Upper lobe of right lung (tissue), 1 donor: ENCODE results near the gene MED15. TPM values are rescaled to one million over a fixed set of nuclear protein-coding genes. Genes with fewer than 3 reads are reported as not detected.
"Not testable (repeated sequence)": the region's sequence is repeated elsewhere in the genome, so short reads cannot be mapped to it uniquely, and the experiment has no call there.

ENCODE experiments used
- ATAC-seq: fragments of 200-7000 bp; cut with Tn5 transposase; one replicate; pipeline ENCODE4 v1.9.1; 2020; ENCODE audit warnings: mild to moderate bottlenecking, moderate library complexity
- DNase-seq: peaks from one replicate; pipeline ENCODE4 v3.0.0-alpha.2; 2020
- H3K27ac ChIP-seq: fragments of 200-600 bp; one replicate; pipeline ENCODE4 v1.8.0; 2022
- H3K27me3 ChIP-seq: fragments of 200-600 bp; one replicate; pipeline ENCODE4 v1.8.0; 2022; ENCODE audit warnings: mild to moderate bottlenecking
- H3K36me3 ChIP-seq: fragments of 200-600 bp; one replicate; pipeline ENCODE4 v1.8.0; 2022
- H3K4me1 ChIP-seq: fragments of 200-600 bp; one replicate; pipeline ENCODE4 v1.8.0; 2022
- H3K4me3 ChIP-seq: fragments of 200-600 bp; one replicate; pipeline ENCODE4 v1.8.0; 2022; ENCODE audit warnings: mild to moderate bottlenecking
- H3K9me3 ChIP-seq: fragments of 200-600 bp; one replicate; pipeline ENCODE4 v1.8.0; 2022
- CTCF ChIP-seq: fragments of 200-600 bp; IDR thresholded peaks from one replicate; pipeline ENCODE4 v1.8.0; 2022; ENCODE audit warnings: antibody characterized with exemption
- intact Hi-C: fragments of 100-400 bp; cut with DNase I; formaldehyde crosslinking; loops from one replicate; pipeline ENCODE4 v1.11.0; 2022
- total RNA-seq: library from RNA; stranded (reverse); fragmentation: NEBNext Ultra II Directional; extraction: Animal tissue kit (Norgen Biotek cat#: 25700); gene quantifications from one replicate; pipeline ENCODE4 v1.2.1, GENCODE V29; 2021
- donor health status: DM: no; HTN: yes; CAD: no; lungs with severe emphysema.

The MED15 gene
- total RNA-seq, 1 donor from 2014 or later: 96.9 TPM

- Histone ChIP-seq H3K4me3 (peak overlapping the region; percentile 90), H3K27me3 (no peaks in the 10 kb centered on the region), H3K4me1 (peaks cover 30% of the 10 kb centered on the region), H3K27ac (peak overlapping the region; percentile 94), H3K9me3 (no peaks in the 10 kb centered on the region), H3K36me3 (no peaks in the 10 kb centered on the region)
- ATAC-seq (no peak), DNase-seq (no peak)
- TF ChIP-seq CTCF: no peak
- intact Hi-C loops: no loop called here
Observed at GRCh38 chr22:20506543-20507252, 712 bp upstream of the MED15 start.

GRCh38 chr22:20508067-20508755 is 801 bp downstream of the MED15 start:
- intact Hi-C loops, DNase-seq, H3K9me3 ChIP-seq, H3K27me3 ChIP-seq, ATAC-seq, H3K36me3 ChIP-seq: not testable (repeated sequence)
- Histone ChIP-seq H3K4me1 (peaks cover 35% of the 10 kb centered on the region), H3K27ac (peak overlapping the region; percentile 94), H3K4me3 (peak overlapping the region; percentile 90)

- intact Hi-C loops: no loop called here
- peaks cover 35% of the 10 kb centered on the region for H3K4me1 ChIP-seq
- H3K9me3 ChIP-seq: no peaks in the 10 kb centered on the region
- ATAC-seq: peak; percentile 9
- H3K27me3 ChIP-seq: no peaks in the 10 kb centered on the region
- peak overlapping the region; percentile 77 for H3K27ac ChIP-seq
- no peak for TF ChIP-seq CTCF
- H3K4me3 ChIP-seq: peak overlapping the region; percentile 90
- H3K36me3 ChIP-seq: peaks cover 3% of the 10 kb centered on the region
- no peak for DNase-seq
Observed at GRCh38 chr22:20508815-20509271, 1.4 kb downstream of the MED15 start.

- DNase-seq: no peak
- intact Hi-C loops: no loop called here
- peak; percentile 85 for ATAC-seq
Observed at GRCh38 chr22:20509344-20510047, 2.1 kb downstream of the MED15 start.

GRCh38 chr22:20510811-20511577 is 3.6 kb downstream of the MED15 start:
- peak overlapping the region; percentile 17 for H3K27ac ChIP-seq
- intact Hi-C loops: no loop called here

More at GRCh38 chr22:20509344-20510047, 2.1 kb downstream of the MED15 start:
- Histone ChIP-seq H3K27me3 (no peaks in the 10 kb centered on the region), H3K36me3 (peaks cover 7% of the 10 kb centered on the region), H3K27ac (peak overlapping the region; percentile 77), H3K4me1 (peaks cover 35% of the 10 kb centered on the region), H3K9me3 (no peaks in the 10 kb centered on the region), H3K4me3 (peak overlapping the region; percentile 90)
- TF ChIP-seq CTCF: no peak

More at GRCh38 chr22:20510811-20511577, 3.6 kb downstream of the MED15 start:
- Histone ChIP-seq H3K4me1 (peaks cover 41% of the 10 kb centered on the region), H3K36me3 (peaks cover 7% of the 10 kb centered on the region), H3K9me3 (no peaks in the 10 kb centered on the region), H3K27me3 (no peaks in the 10 kb centered on the region), H3K4me3 (no peak overlapping the region)
- no peak for TF ChIP-seq CTCF
- no peak for DNase-seq
- no peak for ATAC-seq
